ENCODE data around the gene KLHL17. TPM values are rescaled to one million over a fixed set of nuclear protein-coding genes. Genes with fewer than 3 reads are reported as not detected.

KLHL17 gene
- 47.3 and 49.7 TPM in 2 replicates for total RNA-seq

DNA sequence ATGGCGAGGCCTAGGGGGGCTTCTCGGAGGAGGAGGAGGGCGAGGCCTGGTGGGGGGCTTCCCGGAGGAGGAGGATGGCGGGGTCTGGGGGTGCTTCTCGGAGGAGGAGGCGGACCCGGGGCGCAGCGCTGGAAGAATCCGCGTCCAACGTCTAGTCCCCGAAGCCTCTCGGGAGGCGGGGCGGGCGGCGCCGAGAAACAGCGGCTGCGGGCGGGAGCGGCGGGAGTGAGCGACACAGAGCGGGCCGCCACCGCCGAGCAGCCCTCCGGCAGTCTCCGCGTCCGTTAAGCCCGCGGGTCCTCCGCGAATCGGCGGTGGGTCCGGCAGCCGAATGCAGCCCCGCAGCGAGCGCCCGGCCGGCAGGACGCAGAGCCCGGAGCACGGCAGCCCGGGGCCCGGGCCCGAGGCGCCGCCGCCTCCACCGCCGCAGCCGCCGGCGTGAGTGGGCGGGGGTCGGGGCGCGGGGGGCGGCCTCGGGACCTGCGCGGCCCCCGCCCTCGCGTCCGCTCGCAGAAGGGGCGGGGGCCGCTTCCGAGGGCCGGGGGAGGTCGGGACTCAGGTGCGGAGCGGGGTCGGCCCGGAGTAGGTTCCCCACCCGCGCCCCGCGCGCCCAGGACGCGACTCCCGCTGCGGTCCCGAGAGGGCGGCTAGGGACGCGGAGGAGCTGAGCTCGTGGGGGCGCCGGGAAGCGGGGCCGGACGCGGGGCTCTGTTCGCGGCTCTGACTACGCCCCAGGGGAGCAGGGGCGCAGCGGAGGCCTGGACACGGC is at the start of gene KLHL17:
Gene KLHL17 (plus strand): TSS at position 222 of the 769 bp plus-strand sequence. CDS start 110 bp downstream, at position 332.
- H3K36me3 Mint-ChIP-seq (ENCODE audit: low read depth) = peaks cover 5% of the 10 kb centered on the region
- peak within 1 kb of the TSS; percentile 40 for H3K27ac Mint-ChIP-seq
- H3K4me1 Mint-ChIP-seq (ENCODE audit: low read depth) = peaks cover 7% of the 10 kb centered on the region
- H3K9me3 Mint-ChIP-seq = no peaks in the 10 kb centered on the region
- H3K27me3 Mint-ChIP-seq (ENCODE audit: insufficient read depth) = peaks cover 2% of the 10 kb centered on the region
- peak; percentile 77 for DNase-seq (ENCODE audit: low spot score)
- intact Hi-C loops (cut with micrococcal nuclease) = loop anchor here (1.0 kb wide), 1 partner anchor 99 kb away; no protein-coding TSS in a partner anchor
- H3K4me3 Mint-ChIP-seq = peak within 1 kb of the TSS; percentile 97

DNA sequence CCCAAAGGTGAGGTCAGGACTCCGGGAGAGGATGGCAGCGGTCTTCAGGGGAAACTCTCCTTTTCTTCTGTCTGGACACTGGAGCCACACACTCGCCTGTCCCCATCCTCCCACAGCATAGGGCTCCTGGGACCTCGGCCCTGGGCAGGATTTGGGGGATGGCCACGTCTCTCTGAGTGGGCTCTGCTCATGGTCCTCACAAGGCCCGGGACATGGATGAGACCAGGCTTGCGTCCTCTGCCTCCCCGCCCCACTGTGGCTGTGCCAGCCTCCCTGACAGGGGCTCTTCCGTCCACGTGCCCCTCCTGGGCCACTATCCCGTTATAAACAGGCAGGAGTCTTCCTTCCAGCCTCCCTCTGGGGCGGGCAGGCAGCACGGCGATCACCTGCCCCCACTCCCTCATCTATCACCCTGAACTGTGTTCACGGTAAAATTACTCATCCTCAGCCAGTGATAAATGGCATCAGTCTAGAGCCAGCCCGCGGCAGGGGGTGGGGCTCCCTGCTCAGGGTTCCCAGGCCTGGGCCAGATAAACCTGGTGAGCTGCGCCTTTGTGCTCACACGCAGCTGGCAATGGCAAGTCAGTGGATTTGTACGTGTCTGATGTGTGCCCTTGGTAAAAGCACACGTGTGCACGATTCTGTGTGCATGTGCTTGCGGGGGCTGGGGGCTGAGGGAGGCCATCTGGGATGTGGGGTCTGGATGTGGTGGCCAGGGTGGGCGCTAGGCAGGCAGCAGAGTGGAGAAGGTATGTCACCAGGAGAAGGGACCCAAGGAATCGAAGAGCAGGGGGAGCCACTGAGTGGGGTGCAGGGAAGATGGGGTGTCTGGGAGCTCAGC is 49.3 kb upstream of the KLHL17 start:
- intact Hi-C loops (cut with micrococcal nuclease) = no loop called here
- no peaks in the 10 kb centered on the region for H3K36me3 Mint-ChIP-seq (ENCODE audit: low read depth)
- no peak for DNase-seq (ENCODE audit: low spot score)
- no peak overlapping the region for H3K27ac Mint-ChIP-seq
- H3K4me3 Mint-ChIP-seq = no peak overlapping the region
- H3K27me3 Mint-ChIP-seq (ENCODE audit: insufficient read depth) = peaks cover 41% of the 10 kb centered on the region
- H3K9me3 Mint-ChIP-seq = no peaks in the 10 kb centered on the region
- H3K4me1 Mint-ChIP-seq (ENCODE audit: low read depth) = peaks cover 7% of the 10 kb centered on the region

DNA sequence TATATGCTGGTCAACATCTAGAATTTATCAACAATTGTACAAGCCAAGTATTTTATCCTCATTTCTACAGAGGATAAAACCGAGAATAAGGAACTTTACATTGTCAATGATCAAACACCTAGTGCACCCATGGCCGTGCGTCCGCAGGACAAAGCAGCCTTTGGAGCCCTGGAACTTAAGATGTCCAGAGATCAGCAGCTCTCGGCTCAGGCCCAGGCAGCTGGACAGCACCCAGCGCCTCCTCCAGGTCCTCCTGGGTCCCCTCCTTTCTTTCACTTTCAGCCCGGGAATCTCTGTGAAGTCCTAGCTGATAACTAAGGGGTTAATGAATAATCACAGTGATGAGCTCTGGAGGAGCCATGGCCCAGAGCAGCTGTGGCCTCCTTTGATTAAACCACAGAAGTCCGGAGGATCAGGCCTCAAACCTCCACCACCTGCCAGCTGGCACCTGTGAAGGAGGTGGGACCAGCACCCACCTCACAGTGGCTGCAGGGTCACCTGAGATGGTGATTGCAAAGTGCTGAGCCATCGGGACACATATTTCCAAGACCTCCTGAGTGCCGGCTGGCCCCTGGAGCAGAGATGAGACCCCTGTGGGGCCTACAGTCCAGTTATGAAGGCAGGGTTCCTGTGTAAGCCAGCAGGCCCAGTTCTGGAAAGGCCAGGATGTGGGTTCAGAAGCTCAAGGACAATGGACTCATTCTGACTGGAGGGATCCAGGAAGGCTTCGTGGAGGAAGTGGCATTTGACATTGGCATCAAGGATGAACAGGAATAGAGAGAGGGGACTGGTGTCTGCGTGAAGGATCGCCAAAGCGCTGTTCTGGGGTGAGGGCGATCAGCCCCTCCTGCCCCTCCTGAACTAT is 48.3 kb upstream of the KLHL17 start:
- H3K27ac Mint-ChIP-seq = no peak overlapping the region
- peaks cover 7% of the 10 kb centered on the region for H3K4me1 Mint-ChIP-seq (ENCODE audit: low read depth)
- no peaks in the 10 kb centered on the region for H3K9me3 Mint-ChIP-seq
- no peak overlapping the region for H3K4me3 Mint-ChIP-seq
- H3K36me3 Mint-ChIP-seq (ENCODE audit: low read depth) = no peaks in the 10 kb centered on the region
- no peak for DNase-seq (ENCODE audit: low spot score)
- intact Hi-C loops (cut with micrococcal nuclease) = no loop called here
- H3K27me3 Mint-ChIP-seq (ENCODE audit: insufficient read depth) = peaks cover 31% of the 10 kb centered on the region

DNA sequence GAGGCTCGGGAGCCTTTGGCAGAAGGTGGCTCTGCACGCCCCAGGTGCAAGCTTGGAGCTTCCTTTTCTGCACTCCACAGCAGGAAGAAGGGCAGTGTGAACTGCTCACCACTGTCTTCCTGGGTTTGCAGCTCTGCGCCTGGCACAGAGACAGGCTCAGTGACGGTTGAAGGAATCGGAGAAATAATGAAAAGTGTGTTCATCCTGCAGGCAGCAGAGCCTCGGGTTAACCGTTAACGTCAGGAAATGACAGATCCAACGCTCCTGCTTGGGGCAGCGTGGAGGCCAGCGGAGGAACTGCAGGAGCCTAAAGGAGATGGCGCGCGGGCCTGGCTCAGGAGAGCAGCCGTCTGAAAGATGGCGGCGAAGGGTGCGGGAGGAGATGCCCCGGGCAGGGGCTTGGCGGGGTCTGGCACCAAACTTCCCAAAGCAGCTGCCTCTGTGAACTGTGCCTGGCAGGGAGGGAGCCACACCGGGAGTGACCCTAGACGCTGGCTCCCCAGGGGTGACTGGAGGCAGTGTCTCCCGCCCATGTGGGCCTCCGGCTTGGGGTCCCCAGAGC is 47.6 kb upstream of the KLHL17 start:
- intact Hi-C loops (cut with micrococcal nuclease) = no loop called here
- Mint-ChIP-seq H3K36me3 (ENCODE audit: low read depth) (no peaks in the 10 kb centered on the region), H3K27ac (no peak overlapping the region), H3K4me1 (ENCODE audit: low read depth) (peaks cover 7% of the 10 kb centered on the region), H3K4me3 (no peak overlapping the region), H3K9me3 (no peaks in the 10 kb centered on the region), H3K27me3 (ENCODE audit: insufficient read depth) (peaks cover 28% of the 10 kb centered on the region)
- DNase-seq (ENCODE audit: low spot score) = no peak

DNA sequence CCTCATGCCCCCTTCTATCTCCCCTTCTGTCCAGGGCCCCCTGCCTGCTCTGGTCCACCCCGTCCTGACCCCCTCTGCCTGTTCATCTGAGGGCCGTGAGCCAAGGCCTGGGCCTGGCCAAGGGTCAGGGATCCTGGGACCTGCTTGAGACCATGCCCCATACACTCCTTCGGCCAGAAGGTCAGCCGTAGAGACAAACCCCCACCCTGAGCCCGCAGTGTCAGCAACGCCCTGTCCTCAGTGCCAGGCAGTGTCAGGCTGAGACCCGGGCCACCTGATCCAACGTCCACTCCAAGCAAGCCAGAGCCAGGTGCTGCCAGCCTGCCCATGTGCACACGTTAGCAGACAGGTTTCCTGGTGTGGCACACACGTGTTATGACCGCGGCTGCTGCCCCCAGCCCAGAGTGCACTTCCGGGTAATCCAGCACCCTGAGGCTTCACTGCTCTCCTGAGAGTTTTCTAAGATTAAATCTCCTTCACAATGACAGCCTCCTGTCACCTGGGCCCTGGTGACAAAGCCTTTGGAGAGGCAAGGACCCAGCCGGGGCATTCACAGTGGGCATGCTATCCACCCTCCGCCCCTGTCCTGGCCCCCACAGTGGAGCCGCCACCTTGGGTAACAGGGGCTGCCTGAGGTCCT is 46.8 kb upstream of the KLHL17 start:
- no peaks in the 10 kb centered on the region for H3K36me3 Mint-ChIP-seq (ENCODE audit: low read depth)
- peaks cover 7% of the 10 kb centered on the region for H3K4me1 Mint-ChIP-seq (ENCODE audit: low read depth)
- H3K4me3 Mint-ChIP-seq = no peak overlapping the region
- H3K27ac Mint-ChIP-seq = no peak overlapping the region
- peaks cover 23% of the 10 kb centered on the region for H3K27me3 Mint-ChIP-seq (ENCODE audit: insufficient read depth)
- intact Hi-C loops (cut with micrococcal nuclease) = no loop called here
- DNase-seq (ENCODE audit: low spot score) = no peak
- H3K9me3 Mint-ChIP-seq = no peaks in the 10 kb centered on the region

DNA sequence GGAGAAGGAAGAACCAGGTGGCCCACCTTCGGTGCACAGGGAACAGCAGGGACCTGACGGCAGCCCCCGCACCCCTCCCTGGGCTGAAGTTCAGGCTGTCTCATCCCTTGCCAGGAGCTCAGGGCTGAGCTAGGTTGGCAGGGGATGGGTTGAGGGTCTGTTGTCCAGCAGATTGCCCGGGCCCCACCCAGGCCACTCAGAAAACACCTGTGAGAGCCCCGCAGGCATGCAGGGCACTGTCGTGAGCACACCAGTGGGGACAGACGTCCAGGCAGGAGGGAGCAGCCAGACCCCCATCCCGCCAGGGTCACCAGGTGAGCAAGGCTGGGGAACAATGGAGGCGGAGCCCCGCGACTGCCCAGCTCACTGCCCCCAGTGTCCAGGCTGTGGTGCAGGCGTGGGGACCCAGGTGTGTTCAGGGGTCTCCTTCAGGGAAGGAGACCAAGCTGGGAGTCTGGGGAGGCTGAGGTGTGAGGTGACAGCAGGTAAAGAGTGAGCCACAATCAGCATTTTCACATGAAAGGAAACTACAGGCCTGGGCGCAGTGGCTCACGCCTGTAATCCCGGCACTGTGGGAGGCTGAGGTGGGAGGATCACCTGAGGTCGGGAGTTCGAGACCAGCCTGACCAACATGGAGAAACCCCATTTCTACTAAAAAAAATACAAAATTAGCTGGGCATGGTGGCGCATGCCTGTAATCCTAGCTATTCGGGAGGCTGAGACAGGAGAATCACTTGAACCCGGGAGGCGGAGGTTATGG is 46.1 kb upstream of the KLHL17 start:
- peaks cover 7% of the 10 kb centered on the region for H3K4me1 Mint-ChIP-seq (ENCODE audit: low read depth)
- H3K27me3 Mint-ChIP-seq (ENCODE audit: insufficient read depth) = peaks cover 26% of the 10 kb centered on the region
- no peaks in the 10 kb centered on the region for H3K36me3 Mint-ChIP-seq (ENCODE audit: low read depth)
- intact Hi-C loops (cut with micrococcal nuclease) = no loop called here
- H3K27ac Mint-ChIP-seq = no peak overlapping the region
- H3K9me3 Mint-ChIP-seq = no peaks in the 10 kb centered on the region
- DNase-seq (ENCODE audit: low spot score) = no peak
- no peak overlapping the region for H3K4me3 Mint-ChIP-seq

DNA sequence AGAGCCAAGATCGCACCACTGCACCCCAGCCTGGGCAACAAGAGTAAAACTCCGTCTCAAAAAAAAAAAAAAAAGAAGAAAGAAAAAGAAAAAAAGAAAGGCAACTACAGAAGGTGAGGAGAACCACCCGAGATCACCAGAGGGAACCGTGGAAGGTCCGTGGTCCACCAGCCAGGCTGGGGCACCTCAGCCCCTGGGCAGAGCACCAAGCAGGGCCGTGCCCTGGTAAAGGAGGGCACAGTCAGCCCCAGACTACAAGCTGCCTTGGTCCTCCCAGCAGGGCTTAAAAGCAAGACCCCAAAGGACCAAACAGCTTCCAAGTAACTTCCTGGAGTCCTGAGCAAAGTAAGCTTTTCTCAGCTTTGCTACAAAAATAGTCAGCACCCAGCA is 45.5 kb upstream of the KLHL17 start:
- Mint-ChIP-seq H3K4me1 (ENCODE audit: low read depth) (peaks cover 7% of the 10 kb centered on the region), H3K4me3 (no peak overlapping the region), H3K36me3 (ENCODE audit: low read depth) (no peaks in the 10 kb centered on the region), H3K9me3 (no peaks in the 10 kb centered on the region), H3K27ac (no peak overlapping the region), H3K27me3 (ENCODE audit: insufficient read depth) (peaks cover 26% of the 10 kb centered on the region)
- intact Hi-C loops (cut with micrococcal nuclease) = no loop called here
- no peak for DNase-seq (ENCODE audit: low spot score)

DNA sequence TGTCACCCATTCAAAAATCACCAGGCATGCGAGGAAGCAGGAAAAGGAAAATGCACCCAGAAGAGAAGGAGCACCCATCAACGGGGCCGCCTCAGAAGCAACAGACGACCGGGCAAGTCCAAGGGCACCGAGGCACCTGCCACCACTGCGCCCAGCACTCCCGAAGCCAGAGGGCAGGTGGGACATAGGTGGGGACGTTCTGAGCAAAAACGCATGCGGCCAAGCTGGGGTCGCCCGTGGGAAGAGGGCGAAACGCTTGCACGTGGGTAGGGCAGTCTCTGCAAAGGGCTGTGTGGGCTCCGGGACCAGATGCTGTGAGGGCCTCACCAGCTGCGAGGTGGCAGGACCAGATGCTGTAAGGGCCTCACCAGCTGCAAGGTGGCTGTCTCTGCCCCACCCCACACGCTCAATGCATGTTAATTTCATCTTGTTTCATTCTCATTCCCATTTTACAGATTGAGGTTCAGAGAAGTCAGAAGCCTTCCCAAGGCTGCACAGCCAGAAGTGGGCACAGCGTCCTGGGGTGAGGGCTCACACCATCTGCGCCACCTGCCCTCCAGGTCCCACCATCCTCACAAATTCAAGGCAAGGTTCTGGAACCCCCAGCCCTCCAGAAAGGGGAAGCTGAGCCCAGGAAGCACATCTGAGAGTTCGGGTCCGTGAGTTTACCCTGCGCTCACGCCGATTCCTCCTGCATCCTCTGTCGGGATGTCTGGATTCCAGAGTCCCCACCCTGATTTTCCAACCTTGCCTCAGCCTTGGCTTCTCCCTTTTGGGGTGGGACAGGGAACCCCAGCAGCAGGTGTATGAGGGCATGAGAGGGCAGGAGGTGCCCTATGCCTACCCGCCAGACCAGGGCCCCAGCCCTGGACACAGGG is 44.9 kb upstream of the KLHL17 start:
- no peak overlapping the region for H3K27ac Mint-ChIP-seq
- DNase-seq (ENCODE audit: low spot score) = no peak
- H3K36me3 Mint-ChIP-seq (ENCODE audit: low read depth) = no peaks in the 10 kb centered on the region
- intact Hi-C loops (cut with micrococcal nuclease) = no loop called here
- H3K27me3 Mint-ChIP-seq (ENCODE audit: insufficient read depth) = peaks cover 28% of the 10 kb centered on the region
- H3K9me3 Mint-ChIP-seq = no peaks in the 10 kb centered on the region
- peaks cover 7% of the 10 kb centered on the region for H3K4me1 Mint-ChIP-seq (ENCODE audit: low read depth)
- H3K4me3 Mint-ChIP-seq = no peak overlapping the region

DNA sequence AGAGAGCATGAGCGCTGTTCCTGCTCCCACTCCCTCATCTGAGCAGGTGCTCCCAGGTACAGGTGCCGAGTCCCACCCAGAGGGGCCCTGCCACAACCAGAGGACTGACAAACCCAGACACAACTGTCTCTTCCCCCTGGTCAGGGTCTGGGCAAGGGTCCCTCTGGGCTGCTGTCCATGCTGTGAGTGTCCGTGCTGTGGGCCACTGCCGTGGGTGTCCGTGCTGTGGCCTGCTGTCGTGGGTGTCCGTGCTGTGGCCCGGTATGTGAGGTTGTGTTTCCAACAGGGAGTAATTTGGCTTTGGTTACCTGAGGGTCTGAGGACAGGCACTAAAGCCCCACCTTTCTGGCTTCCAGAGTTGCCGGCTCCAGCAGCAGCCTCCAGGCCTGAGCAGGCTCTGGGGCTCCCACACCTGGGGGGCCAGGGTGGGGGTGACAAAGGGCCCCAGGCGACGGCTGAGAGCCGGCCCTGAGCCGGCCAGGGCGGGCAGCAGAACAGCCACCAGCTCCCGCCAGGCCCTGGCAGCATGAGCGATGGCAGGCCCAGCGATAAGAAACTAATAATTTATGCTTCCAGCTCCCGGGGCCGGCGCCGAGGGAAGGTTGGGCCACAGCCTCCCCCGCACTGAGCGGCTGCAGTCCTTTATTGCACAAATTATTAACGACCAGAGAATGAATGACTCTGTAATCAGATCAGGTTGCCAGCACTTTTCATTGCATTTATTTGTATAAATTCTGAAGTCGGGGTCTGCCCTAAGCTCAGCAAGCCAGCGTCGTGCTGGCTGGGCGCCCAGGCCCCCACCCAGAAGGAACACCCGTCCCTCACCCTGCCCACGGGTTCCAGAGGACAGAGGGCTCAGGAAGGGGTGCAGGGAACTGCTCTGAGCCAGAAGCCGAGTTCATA is 44.0 kb upstream of the KLHL17 start:
- DNase-seq (ENCODE audit: low spot score) = no peak
- intact Hi-C loops (cut with micrococcal nuclease) = no loop called here
- Mint-ChIP-seq H3K4me1 (ENCODE audit: low read depth) (peaks cover 7% of the 10 kb centered on the region), H3K27me3 (ENCODE audit: insufficient read depth) (peaks cover 24% of the 10 kb centered on the region), H3K36me3 (ENCODE audit: low read depth) (no peaks in the 10 kb centered on the region), H3K27ac (no peak overlapping the region), H3K9me3 (no peaks in the 10 kb centered on the region), H3K4me3 (no peak overlapping the region)

DNA sequence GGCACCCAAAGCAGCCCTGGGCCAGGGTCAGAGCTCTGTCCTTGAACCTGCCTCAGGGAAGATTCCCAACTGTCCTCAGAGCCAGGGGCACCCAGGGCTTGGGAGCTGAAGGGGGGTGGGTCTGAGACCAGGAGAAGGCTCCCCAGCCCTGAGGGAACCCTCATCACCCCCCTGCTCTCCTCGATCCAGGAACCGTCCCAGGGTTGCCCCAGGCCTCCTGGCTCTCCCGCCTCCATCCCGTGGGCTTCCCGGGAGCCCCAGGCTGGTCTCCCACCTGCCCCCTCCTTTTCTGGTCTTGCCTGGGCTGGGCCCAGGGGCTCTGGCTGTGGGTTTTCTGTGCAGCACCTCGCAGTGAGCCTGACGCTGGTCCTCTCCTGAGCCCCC is 43.3 kb upstream of the KLHL17 start:
- Mint-ChIP-seq H3K4me1 (ENCODE audit: low read depth) (peaks cover 7% of the 10 kb centered on the region), H3K27ac (no peak overlapping the region), H3K27me3 (ENCODE audit: insufficient read depth) (peaks cover 22% of the 10 kb centered on the region), H3K36me3 (ENCODE audit: low read depth) (no peaks in the 10 kb centered on the region), H3K9me3 (no peaks in the 10 kb centered on the region), H3K4me3 (no peak overlapping the region)
- DNase-seq (ENCODE audit: low spot score) = no peak
- intact Hi-C loops (cut with micrococcal nuclease) = no loop called here
